HG03039 (cell line): Measurements from ENCODE around the gene EMC9.

Source experiments
- ATAC-seq: cut with Tn5 transposase; IDR thresholded peaks from one replicate; pipeline ENCODE4 v1.9.1; 2021; ENCODE audit warnings: mild to moderate bottlenecking, moderate library complexity; ENCODE audit not compliant: unreplicated experiment

EMC9 gene, protein sequence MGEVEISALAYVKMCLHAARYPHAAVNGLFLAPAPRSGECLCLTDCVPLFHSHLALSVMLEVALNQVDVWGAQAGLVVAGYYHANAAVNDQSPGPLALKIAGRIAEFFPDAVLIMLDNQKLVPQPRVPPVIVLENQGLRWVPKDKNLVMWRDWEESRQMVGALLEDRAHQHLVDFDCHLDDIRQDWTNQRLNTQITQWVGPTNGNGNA

DNA sequence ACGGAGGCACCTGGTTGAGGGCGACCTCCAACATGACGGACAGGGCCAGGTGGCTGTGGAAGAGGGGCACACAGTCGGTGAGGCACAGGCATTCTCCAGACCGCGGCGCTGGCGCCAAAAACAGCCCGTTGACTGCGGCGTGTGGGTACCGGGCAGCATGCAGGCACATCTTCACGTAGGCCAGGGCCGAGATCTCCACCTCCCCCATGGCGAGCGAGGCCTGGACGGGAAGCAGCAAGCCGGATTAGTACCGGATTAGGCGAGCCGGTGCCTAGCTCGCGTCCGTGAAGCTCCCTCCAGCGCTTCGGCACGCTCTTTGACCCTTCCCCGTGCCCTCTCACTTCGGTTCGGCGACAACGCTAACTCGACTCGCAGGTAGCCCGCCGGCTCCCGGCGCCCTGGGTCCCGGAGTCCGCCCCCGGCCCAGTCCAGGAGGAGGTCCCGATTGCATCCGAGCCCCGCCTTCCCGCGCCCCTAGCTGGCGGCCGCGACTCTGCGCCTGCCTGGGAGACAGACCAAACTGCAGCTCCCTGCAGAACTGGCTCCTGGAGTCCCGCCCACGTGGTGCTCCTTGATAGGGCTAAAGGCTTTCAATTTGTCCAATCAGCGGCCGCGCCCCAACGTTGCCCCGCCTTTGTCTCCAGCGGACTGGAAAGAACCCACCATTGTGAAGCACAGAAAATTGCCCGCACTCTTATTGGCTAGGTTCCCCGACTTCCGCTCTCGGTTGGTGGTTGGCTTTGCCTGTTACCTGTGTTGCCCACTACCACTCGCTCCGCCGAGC is at the start of gene EMC9:
Gene EMC9 (minus strand): TSS at position 495 of the 784 bp plus-strand sequence. CDS start 287 bp downstream, at position 208.
- ATAC-seq, result peak; percentile 72

DNA sequence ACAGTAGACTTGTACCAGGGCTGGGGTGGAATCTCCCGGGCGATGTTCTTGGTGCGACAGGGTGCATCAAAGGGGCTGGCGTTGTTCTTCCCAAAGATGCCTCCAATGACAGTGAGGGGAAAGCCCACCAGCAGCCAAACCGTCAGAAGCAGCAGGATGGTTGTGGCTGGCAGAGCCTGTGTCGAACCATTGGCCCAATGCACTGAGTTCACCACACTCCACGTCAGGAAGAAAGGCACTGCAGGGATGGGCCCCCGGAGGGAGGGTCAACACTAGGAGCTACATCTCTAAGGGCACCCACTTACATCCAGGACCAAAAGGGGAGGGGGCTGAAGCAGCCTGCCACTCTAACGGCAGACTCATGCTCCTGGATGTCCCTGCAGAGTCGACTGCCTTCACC is 49.0 kb upstream of the EMC9 start:
- ATAC-seq, result no peak

DNA sequence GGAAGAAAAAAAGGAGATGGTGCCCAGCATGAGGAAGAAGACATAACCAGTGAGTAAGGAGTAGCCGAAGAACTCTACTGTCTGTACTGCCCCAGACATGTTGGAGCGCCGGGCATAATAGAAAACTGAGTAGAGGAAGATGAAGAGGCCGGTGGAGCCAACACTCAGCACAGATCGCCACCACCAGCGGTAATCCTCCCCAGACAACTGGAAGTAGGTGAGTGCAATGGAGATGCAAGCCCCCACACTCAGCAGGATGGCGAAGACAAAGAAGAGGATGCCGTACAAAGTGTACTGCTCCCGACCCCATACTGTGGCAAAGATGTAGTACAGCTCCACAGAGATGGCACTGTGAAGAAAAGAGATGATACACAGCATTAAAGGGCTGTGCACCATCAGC is 48.1 kb upstream of the EMC9 start:
- no peak for ATAC-seq

DNA sequence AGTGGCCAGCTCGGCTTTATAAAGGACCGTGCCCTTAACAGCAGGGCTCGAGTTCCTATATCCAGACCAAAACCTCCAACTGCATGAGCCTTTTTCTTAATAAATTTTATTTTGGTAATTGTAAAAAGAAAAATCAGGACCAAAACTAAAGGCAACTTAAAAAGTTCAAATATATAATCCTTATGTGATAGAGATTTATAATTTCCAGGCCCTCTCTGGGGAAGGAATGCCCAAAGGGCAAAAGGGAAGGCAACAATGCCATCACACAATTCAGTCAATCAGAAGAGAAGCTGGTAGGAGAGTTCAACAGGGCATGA is 47.6 kb upstream of the EMC9 start:
- no peak for ATAC-seq

DNA sequence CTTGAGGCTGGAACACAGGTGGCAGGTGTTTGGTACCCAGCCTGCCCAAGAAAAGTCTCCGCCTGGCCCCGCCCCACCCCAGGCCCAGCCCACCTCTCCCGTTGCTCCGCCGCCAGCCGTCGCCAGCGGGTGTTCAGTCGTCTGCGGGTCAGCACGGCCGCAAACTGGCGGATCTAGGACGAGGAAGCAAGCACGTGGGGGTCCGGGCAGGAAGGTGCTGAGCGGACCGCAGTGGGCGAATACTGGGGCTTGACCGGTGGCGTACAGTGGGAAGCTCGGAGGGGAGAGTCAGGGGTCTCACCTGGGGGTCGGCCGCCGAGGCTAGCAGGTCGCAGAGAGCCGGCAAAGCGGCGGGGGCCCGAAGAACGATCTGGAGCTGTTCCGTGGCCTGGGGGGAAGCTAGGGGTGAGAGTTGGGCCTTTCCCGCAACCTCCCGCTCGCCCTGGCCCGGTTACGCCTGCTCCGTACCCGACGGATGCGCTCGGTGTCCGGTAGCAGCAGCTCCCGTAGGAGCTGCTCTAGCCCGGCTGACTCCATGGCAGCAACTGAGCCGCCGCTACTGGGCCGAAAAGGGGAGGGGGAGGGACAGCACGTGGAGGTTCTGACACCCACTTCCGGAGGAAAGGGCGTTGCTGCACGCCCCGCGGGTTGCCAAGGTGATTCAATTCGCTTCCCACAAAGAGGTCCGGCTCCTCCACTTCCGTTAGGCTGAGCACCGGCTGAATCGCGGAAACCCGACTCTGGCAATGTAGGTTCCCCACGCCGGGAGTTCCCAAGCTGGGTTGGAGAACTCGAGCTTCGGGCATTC is 47.1 kb upstream of the EMC9 start, which contains the start of gene IPO4:
Gene IPO4 (minus strand): TSS at position 566 of the 808 bp plus-strand sequence. CDS start 29 bp downstream, at position 537.
- ATAC-seq, result peak; percentile 80

DNA sequence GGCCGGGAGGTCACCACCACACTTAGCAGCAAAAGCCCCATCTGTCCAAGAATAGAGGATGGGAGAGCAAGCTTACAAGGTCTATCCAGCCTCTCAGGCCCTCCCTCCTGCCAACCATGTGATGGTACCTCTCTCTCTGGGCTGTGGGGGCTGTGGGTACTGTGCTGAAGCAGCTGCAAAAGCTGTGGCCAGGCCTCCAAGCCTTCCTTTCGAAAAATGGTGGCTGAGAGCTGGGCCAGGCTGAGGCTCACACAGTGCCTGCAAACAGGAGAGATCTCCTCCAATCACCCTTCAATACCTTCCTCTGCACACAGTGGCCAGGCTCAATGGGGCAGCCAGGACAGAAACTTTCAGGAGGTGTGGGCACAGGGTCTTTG is 46.1 kb upstream of the EMC9 start:
- ATAC-seq, result no peak

DNA sequence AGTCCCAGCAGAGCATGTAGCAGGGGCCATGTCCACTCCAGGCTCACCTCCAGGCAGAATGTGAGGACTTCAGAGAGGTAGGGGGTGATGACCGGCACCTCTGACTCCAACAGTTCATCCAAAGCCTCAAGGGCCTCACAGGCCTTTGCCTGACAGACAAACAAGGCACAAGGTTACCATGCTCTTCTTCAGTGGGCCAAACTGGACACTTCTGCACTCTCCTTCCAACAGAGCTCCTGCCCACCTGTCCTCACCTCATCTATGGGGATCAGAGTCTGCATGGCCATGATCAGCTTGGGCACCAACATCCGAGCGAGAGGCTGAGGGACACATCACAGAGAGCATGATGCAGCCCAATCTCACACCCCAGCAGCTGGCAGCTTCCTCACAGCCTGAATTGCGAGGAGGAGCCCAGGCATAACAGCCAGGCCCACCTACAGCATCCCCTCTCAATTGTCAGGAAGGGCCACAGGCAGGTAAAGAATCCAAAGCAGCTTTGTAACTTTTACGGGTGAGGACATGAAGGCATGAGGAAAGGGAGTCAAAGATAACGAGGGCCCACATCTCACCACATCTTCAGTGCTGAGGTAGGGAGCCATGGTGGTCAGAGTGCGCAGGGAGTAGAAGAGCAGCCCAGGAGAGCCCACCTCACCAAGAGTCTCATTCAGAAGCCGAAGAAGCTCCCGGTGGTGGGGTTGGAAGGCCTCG is 45.6 kb upstream of the EMC9 start:
- no peak for ATAC-seq

DNA sequence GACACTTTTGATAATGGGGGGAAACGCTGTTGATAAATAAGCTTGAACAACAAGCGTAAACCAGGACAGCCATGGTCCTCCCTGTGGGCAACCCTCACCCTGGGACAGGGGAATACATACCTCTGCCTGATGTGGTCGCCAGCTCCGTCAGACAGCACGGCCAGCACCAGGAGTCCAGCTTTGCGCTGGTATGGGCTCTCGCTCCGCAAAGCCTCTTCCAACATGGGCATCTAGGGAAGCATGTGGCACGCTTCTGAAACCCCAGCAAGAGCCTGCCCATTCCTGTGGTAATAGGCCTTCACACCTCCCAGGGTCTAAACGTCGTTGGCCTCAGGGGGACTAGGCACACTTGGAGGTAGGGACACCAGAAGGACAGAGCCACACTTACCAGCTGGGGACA is 44.4 kb upstream of the EMC9 start:
- no peak for ATAC-seq

DNA sequence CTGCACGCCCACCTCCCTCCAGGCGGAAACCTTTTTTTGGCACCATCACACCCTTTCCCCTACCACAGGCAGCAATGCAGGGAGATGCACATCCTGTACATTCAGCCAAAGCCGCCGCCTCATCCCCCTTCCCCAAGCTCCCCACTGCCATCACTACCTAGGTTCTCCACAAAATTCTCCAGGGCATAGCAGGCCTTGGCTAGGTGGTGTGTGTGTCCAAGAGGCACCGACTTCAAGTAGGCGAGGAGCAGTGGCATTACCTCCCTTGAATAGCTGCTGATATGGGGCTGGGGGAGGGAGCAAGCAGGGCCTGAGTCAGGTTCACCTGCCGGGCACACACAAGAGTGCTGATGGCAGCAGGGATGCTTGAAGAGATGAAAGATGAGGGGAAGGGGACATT is 43.6 kb upstream of the EMC9 start:
- no peak for ATAC-seq

DNA sequence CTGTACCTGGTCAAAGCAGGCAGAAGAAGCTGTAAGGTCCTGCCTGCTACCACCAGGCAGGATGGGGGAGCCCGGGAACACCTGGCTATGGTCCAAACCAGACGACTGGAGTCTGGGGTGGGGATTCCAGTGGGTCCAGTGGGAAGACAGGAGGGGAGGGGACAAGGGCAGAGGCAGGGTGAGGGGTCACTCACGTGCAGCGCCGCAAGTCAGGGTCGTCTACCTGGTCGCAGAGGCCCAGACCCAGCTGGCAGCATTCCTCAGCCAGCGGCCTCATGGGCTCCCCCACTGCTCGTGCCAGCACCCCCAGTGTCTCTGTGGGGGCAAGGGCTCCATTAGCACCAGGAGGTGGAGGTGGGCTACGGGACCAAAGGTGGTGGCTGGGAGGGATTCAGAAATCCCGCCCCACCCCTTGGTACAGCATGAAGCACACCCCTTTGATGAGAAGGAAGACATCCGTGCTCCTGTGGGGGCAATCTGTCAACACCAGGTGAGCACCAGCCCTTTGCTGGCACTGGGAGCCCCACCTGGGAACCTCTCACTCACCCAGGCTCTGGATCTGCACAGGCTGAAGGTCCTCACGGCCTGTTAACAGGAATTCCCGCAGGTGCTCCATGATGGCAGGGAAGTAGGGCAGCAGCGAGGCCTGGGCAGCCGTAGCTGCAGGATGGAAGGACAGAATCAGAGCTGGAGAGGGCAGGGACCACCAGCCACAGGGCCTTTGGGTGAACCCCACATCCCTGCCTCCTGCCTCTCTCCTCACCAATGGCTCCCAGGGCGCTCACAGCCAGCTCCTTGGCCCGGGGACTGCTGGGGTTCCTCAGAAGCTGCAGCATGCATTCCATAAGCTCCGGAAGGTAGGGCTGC is 42.9 kb upstream of the EMC9 start:
- no peak for ATAC-seq

DNA sequence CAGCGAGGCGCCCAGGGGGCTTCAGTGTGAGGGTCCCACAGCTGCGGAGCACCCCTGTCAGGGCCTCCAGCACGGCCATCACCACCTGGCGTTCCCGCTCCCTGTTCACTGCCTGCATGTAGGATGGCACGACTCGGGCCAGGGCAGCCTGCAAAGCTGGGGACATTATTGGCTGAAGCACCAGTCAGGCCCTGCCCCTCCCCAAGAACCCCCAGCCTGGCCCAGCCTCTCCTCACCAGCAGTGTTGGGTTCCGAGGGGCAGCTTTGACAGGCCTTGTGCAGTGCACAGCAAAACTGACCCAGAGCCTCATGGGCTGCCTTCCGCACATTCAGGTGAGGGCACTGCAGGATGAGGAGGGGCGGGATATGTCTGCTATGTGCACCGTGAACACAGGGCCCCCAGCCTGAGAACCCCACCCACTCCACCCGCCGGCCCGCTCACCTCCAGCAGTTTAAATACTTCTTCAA is 41.7 kb upstream of the EMC9 start:
- ATAC-seq, result no peak

DNA sequence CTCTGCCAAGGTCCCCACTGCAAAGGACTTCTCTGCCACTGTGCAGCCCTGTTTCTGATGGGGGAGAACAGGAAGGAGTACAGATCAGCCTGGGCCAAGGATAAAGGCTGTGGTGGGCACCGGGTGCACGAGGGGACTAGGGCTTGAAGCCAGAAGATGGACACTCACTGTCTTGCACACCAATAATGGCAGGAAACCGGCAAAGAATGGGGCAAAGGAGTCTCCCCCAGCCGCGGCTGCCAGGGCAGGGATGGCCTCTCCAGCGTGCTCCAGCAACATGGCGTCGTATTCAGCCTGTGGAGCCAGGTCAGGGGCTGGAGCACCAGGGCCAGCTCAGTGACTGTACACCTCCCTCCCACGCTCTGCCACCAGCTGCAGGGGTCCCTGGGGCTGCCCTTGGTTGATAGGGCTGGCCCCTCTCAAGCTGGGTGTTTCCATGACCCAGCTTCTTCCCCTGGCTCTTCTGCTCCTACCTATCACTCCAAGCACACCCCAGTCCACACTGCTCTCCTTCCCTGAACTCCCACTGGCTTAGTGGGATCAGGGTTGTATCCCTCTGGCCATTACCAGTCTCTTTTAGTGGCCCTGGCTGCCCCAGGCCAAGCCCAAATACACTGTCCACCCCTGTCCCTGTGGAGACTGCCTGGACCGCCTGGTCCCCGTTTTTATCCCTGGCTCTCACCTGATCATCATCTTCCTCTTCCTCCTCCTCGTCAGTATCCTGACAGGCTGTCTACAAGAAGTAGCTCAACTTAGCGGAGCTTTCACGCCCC is 40.9 kb upstream of the EMC9 start:
- ATAC-seq, result no peak

DNA sequence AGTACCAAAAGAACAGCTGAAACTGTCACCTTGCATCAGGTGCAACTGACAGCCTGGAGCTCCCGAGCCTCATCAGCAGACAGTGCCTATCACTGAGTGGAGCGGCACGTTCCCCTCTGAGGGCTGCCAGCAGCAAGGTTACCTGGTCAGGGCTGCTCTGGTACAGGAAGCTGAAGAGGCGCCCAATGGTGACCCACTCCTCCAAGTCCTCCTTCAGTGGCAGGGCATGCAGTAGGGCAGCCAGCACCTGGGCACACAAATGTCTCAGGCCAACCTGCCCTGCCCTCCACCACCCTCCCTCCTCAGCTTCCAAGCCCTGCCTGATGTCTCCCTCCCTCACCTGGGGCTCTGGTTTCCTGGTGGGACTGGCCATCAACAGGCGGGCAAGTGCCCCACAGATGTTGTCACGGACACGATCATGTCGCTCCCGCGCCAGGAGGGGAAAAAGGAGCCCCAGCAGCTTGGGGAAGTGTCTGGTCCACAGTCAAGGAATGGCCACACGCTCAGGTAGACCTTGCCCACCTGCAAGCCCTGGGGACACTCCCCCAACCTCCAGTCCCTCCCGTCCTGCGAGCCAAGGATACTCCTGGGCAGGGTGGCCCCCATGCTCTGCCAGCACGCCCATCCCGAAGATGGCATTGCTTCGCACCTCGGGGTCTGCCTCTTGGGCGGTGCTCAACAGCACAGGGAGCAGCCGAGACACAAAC is 40.1 kb upstream of the EMC9 start:
- ATAC-seq, result no peak

DNA sequence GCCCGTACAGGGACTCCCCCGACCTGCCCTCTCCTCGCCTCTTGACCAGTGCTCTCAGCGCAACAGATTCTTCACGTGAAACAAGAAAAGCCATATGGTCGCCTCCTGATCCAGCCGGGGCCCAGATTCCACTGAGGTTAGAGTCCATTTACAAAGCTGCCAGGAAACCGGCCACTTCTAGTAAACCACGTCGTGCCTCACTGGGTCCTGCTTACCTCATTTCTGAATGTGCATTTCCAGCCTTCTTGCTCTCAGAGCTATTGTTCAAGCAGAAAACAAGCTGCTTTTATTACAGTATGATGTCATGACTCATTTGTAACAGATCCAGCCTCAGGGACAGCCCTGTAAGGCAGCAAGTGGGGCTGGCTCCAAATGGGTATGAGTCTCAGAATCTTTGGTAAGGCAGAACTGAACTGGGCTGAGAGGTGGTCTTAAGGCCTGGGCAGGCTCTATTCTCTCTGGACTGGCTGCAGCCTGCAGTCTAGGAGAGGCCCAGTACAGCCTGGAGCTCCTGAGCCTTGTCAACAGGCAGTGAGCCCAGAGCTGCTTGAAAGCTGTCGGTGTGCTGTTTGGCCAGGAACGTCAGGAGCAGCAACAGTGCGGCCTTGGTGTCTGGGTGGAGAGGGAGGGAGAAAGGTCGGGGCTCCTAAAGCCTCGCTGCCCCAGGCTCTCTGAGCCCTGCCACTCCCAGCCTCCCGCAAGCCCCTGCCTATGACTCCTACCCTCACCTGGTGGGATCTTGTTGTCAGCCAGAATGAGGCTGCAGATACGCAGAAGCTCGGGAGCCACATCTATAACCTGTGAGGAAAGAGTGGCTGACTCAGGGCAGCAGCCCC is 38.8 kb upstream of the EMC9 start:
- no peak for ATAC-seq

DNA sequence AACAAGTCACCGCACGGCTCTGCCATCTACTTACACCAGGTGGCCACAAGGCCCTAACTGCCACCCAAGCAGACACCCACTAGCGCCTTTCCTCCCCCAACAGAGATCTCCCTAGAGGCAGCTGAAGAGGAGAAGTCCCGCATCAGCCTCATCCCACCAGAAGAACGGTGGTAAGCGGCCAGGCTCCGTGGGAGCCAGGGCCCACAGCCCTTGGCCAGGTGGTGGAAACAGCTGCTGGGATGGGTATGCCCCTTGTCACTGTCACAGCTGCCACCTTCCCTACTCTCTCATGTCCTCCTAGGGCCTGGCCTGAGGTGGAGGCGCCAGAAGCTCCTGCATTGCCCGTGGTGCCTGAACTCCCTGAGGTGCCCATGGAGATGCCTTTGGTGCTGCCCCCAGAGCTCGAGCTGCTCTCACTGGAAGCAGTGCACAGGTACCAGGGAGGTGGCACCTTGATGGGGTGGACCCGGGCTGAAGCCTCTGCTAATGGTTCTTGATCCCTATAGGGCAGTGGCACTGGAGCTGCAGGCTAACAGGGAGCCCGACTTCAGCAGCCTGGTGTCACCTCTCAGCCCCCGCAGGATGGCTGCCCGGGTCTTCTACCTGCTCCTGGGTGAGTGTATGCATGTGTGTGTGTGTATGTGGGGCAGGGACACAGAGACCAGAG is 38.0 kb upstream of the EMC9 start:
- ATAC-seq, result no peak

DNA sequence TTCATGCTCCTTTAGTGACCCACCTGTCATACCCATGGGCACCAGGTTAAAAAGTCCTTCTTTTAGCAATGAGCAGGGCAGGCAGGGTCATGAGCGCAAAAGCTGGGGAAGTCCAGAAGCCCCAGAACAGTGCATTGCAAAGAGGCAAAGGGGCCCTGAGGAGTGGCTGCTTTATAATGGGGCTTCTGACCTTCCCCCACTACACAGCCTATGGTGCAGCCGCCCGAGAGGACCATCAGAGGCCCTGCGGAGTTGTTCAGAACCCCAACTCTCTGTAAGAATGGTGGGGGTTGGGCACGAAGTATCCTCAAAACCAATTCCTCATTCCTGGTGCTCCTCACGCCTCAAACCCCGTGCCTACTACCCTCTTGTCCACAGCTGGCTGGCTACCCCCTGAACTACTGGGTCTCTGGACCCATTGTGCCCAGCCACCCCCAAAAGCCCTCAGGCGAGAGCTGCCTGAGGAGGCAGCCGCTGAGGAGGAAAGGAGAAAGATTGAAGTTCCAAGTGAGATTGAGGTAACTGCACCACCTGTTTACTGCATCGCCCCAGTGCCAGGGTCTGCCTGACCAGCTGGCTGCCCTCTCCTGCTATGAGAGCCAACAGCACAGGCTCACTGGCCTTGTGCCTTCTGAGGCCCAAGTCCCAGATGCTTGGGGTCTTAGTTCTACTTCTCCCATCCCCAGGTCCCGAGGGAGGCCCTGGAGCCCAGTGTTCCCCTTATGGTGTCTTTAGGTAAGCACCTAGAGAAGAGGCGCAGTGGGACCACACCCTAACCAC is 37.2 kb upstream of the EMC9 start:
- no peak for ATAC-seq

DNA sequence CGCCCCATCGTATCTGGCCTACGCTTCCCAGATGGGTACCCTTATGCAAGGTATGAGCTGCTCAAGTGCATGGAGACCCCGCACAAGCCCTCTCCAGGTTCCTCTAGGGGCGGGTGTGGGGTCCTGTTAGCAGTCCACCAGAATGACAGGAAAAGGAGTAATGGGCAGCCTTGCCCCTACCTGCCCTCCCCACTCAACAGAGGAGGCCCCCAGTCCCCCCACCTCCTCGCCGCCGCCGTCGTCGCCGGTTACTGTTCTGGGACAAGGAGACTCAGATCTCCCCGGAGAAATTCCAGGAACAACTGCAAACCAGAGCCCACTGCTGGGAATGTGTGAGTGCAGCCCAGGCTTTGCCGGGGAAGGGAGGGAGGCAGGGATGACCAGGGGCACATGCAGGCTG is 36.5 kb upstream of the EMC9 start:
- no peak for ATAC-seq
